22Rv1 (cell line): Measurements from ENCODE around the gene NEURL4.
"Not testable (repeated sequence)": the region's sequence is repeated elsewhere in the genome, so short reads cannot be mapped to it uniquely, and the experiment has no call there.

Experiments used
- ZFX ChIP-seq: fragments of 450-650 bp; IDR thresholded peaks from 2 replicates; pipeline ENCODE4 v1.6.1; 2017; ENCODE audit warnings: antibody characterized with exemption, borderline replicate concordance
- TF ChIP-seq, protein P1 (sequence below): fragments of 450-650 bp; IDR thresholded peaks from 2 replicates; pipeline ENCODE4 v1.5.1; 2017; ENCODE audit warnings: mild to moderate bottlenecking

DNA sequence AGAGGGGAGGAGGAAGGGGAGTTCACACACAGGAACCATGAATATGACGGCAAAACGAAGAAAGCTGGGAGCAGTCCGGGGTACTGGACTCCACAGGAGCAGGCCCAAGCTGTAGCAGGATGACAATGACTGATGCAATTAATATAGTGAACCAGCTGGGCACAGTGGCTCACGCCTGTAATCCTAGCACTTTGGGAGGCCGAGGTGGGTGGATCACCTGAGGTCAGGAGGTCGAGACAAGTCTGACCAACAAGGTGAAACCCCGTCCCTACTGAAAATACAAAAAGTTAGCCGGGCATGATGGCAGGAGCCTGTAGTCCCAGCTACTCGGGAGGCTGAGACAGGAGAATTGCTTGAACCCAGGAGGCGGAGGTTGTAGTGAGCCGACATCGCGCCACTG lies 6.6 kb upstream of the NEURL4 start:
- TF ChIP-seq, protein P1, sequence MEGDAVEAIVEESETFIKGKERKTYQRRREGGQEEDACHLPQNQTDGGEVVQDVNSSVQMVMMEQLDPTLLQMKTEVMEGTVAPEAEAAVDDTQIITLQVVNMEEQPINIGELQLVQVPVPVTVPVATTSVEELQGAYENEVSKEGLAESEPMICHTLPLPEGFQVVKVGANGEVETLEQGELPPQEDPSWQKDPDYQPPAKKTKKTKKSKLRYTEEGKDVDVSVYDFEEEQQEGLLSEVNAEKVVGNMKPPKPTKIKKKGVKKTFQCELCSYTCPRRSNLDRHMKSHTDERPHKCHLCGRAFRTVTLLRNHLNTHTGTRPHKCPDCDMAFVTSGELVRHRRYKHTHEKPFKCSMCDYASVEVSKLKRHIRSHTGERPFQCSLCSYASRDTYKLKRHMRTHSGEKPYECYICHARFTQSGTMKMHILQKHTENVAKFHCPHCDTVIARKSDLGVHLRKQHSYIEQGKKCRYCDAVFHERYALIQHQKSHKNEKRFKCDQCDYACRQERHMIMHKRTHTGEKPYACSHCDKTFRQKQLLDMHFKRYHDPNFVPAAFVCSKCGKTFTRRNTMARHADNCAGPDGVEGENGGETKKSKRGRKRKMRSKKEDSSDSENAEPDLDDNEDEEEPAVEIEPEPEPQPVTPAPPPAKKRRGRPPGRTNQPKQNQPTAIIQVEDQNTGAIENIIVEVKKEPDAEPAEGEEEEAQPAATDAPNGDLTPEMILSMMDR: not testable (repeated sequence)
- not testable (repeated sequence) for TF ChIP-seq ZFX
